Muscle layer of duodenum (tissue), 2 donors: Measurements from ENCODE around the gene B3GAT3.
"Not testable (repeated sequence)": the region's sequence is repeated elsewhere in the genome, so short reads cannot be mapped to it uniquely, and the experiment has no call there.

Experiments used
- H3K27ac ChIP-seq: one replicate; pipeline ENCODE4 v1.7.0; 2013; ENCODE audit warnings: mild to moderate bottlenecking, low read length
- H3K27me3 ChIP-seq: one replicate; pipeline ENCODE4 v1.7.0; 2013; ENCODE audit warnings: low read depth, mild to moderate bottlenecking, control low read depth, low read length
- H3K36me3 ChIP-seq, 2 donors: one replicate each; pipeline ENCODE4 v1.7.0; 2013; ENCODE audit warnings: low read length in 2 of 2, control low read depth in 1 of 2, mild to moderate bottlenecking in 1 of 2; ENCODE audit not compliant: insufficient read depth in 2 of 2, control insufficient read depth in 1 of 2
- H3K4me1 ChIP-seq, 2 donors: one replicate each; pipeline ENCODE4 v1.7.0; 2013; ENCODE audit warnings: low read length in 2 of 2, mild to moderate bottlenecking in 2 of 2, control low read depth in 1 of 2, moderate library complexity in 1 of 2; ENCODE audit not compliant: insufficient read depth in 2 of 2, control insufficient read depth in 1 of 2
- H3K4me3 ChIP-seq, 2 donors: one replicate each; pipeline ENCODE4 v1.7.0; 2013; ENCODE audit warnings: low read length in 2 of 2, low read depth in 1 of 2, mild to moderate bottlenecking in 1 of 2
- H3K9me3 ChIP-seq, 2 donors: one replicate each; pipeline ENCODE4 v1.7.0; 2013; ENCODE audit warnings: low read length in 2 of 2, control low read depth in 1 of 2, mild to moderate bottlenecking in 1 of 2; ENCODE audit not compliant: control insufficient read depth in 1 of 2
- donor health status: healthy.

The B3GAT3 gene

DNA sequence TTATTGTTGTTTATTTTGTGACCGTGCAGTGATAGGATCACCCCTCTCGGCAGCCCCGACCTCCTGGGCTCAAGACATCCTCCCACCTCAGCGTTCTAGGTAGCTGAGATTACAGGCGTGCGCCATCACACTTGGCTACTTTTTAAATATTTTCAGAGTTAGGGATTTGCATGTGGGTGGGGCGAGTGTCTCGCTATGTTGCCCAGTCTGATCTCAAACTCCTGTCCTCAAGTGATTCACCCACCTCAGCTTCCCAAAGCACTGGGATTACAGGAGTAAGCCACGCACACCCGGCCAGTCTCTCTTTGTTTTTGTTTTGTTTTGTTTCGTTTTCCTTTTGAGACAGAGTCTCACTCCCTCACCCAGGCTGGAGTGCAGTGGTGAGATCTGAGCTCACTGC is 32.5 kb upstream of the B3GAT3 start:
- Histone ChIP-seq H3K36me3 (peaks cover 4% of the 10 kb centered on the region in 2 donors), H3K9me3 (no peaks in the 10 kb centered on the region), H3K27me3 (no peaks in the 10 kb centered on the region), H3K4me3 (no peak overlapping the region), H3K4me1 (peaks cover 0 to 13% of the 10 kb centered on the region in 2 donors), H3K27ac (no peak overlapping the region)

GRCh38 chr11:62652161-62653006 is 30.6 kb upstream of the B3GAT3 start:
- Histone ChIP-seq H3K27me3 (no peaks in the 10 kb centered on the region), H3K4me3 (peak overlapping the region; percentile 90 to 91), H3K9me3 (no peaks in the 10 kb centered on the region), H3K36me3 (peaks cover 11 to 20% of the 10 kb centered on the region in 2 donors), H3K4me1 (peaks cover 0 to 15% of the 10 kb centered on the region in 2 donors), H3K27ac (peak overlapping the region; percentile 88)

DNA sequence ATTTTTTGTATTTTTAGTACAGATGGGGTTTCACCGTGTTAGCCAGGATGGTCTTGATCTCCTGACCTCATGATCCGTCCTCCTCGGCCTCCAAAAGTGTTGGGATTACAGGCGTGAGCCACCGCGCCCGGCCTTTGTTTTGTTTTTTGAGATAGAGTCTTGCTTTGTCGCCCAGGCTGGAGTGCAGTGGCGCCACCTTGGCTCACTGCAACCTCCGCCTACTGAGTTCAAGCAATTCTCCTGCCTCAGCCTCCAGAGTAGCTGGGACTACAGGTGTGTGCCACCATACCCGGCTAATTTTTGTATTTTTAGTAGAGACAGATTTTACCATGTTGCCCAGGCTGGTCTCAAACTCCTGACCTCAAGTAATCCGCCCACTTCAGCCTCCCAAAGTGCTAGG is 28.5 kb upstream of the B3GAT3 start:
- H3K27me3 ChIP-seq, H3K27ac ChIP-seq, H3K9me3 ChIP-seq, H3K4me3 ChIP-seq: not testable (repeated sequence)
- H3K36me3 ChIP-seq: peaks cover 11 to 27% of the 10 kb centered on the region in 2 donors
- H3K4me1 ChIP-seq: peaks cover 6 to 28% of the 10 kb centered on the region in 2 donors

- Histone ChIP-seq H3K4me3 (no peak overlapping the region), H3K36me3 (peaks cover 11 to 28% of the 10 kb centered on the region in 2 donors), H3K27ac (no peak overlapping the region), H3K4me1 (peaks cover 6 to 36% of the 10 kb centered on the region in 2 donors), H3K9me3 (no peaks in the 10 kb centered on the region), H3K27me3 (no peaks in the 10 kb centered on the region)
Observed at GRCh38 chr11:62649486-62649885, 27.7 kb upstream of the B3GAT3 start.

- H3K4me3 ChIP-seq: no peak overlapping the region
- no peak overlapping the region for H3K27ac ChIP-seq
- peaks cover 6 to 39% of the 10 kb centered on the region in 2 donors for H3K4me1 ChIP-seq
- H3K36me3 ChIP-seq: peaks cover 11 to 32% of the 10 kb centered on the region in 2 donors
- H3K27me3 ChIP-seq: no peaks in the 10 kb centered on the region
- no peaks in the 10 kb centered on the region for H3K9me3 ChIP-seq
Observed at GRCh38 chr11:62648967-62649364, 27.2 kb upstream of the B3GAT3 start.

DNA sequence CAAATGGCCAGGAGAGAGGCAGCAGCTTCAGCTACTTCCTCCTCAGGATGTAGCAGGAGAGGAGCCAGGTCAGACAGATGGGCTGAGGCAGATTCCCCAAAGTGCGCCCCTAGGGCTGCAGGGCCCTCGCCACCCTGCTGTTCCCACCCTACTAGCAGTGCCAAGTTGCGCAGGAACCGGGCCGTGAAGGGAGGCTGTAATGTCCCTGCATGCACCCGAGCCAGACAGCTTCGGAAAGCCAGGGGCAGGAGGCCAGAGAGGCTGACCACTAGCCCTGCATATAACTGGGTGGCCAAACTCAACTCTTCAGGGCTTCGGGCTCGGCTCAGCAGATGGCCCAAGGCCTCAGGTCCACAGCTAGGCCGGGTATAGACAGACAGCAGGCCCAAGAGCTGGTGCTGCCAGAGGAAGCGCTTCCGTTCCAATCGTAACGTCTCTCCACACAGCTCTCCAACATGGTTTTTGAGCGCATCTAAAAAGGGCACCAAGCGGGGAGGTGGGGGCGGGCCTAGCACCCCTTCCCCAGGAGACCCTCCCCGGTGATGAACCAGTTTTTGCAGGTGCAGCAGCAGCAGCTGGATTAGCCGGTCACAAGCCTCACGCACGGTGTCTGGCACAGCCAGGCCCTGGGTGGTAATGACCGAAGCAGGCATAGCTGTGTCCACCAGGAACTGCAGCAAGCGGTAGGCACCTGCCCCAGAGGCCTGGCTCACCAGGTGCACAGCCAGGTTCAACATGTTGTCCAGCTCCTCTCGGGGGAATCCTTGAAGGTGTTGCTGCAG is 26.6 kb upstream of the B3GAT3 start:
- Histone ChIP-seq H3K9me3 (no peaks in the 10 kb centered on the region), H3K4me3 (no peak overlapping the region), H3K36me3 (peaks cover 11 to 36% of the 10 kb centered on the region in 2 donors), H3K4me1 (peaks cover 6 to 39% of the 10 kb centered on the region in 2 donors), H3K27ac (no peak overlapping the region), H3K27me3 (no peaks in the 10 kb centered on the region)

GRCh38 chr11:62647609-62648005 is 25.8 kb upstream of the B3GAT3 start:
- peaks cover 6 to 38% of the 10 kb centered on the region in 2 donors for H3K4me1 ChIP-seq
- H3K4me3 ChIP-seq: no peak overlapping the region
- H3K9me3 ChIP-seq: no peaks in the 10 kb centered on the region

GRCh38 chr11:62646825-62647608 is 25.2 kb upstream of the B3GAT3 start:
- H3K27me3 ChIP-seq: no peaks in the 10 kb centered on the region
- H3K36me3 ChIP-seq: peaks cover 16 to 43% of the 10 kb centered on the region in 2 donors
- H3K9me3 ChIP-seq: no peaks in the 10 kb centered on the region
- H3K4me1 ChIP-seq: peaks cover 6 to 32% of the 10 kb centered on the region in 2 donors
- H3K4me3 ChIP-seq: peak overlapping the region in 1 of 2 donors; percentile 99
- peak overlapping the region; percentile 68 for H3K27ac ChIP-seq

More at GRCh38 chr11:62647609-62648005, 25.8 kb upstream of the B3GAT3 start:
- Histone ChIP-seq H3K27ac (no peak overlapping the region), H3K27me3 (no peaks in the 10 kb centered on the region), H3K36me3 (peaks cover 14 to 43% of the 10 kb centered on the region in 2 donors)

- Histone ChIP-seq H3K4me1 (peaks cover 6 to 25% of the 10 kb centered on the region in 2 donors), H3K9me3 (no peaks in the 10 kb centered on the region), H3K4me3 (peak within 1 kb of the TSS; percentile 81 to 99), H3K27ac (peak within 1 kb of the TSS; percentile 75), H3K27me3 (no peaks in the 10 kb centered on the region), H3K36me3 (peaks cover 16 to 43% of the 10 kb centered on the region in 2 donors)
Observed at GRCh38 chr11:62645946-62646824, 24.4 kb upstream of the B3GAT3 start, which contains the start of gene GANAB. TSS of gene GANAB (minus strand) at chr11:62646613. CDS start at chr11:62646599, 14 bp downstream.

DNA sequence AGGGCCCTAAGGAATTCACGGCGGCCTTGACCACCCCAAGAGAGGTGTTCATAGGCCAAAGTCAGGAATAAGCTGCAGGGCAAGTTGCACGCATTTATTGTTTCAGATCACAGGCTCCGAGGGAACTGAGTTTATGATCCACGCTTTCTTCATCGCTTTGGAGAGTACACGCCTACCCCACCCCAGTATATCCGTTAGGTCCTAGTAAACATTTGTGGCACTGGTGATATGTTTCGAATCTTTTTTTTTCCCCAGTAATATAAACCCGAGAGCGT is 23.8 kb upstream of the B3GAT3 start:
- Histone ChIP-seq H3K27me3 (no peaks in the 10 kb centered on the region), H3K9me3 (no peaks in the 10 kb centered on the region), H3K4me3 (peak overlapping the region; percentile 81 to 99), H3K4me1 (peaks cover 6 to 25% of the 10 kb centered on the region in 2 donors), H3K36me3 (peaks cover 16 to 43% of the 10 kb centered on the region in 2 donors), H3K27ac (peak overlapping the region; percentile 75)
